Measurements from ENCODE around the gene PTPRD. TPM values are rescaled to one million over a fixed set of nuclear protein-coding genes. Genes with fewer than 3 reads are reported as not detected.

The PTPRD gene
- total RNA-seq, 1 donor from 2014 or later: 197 TPM

DNA sequence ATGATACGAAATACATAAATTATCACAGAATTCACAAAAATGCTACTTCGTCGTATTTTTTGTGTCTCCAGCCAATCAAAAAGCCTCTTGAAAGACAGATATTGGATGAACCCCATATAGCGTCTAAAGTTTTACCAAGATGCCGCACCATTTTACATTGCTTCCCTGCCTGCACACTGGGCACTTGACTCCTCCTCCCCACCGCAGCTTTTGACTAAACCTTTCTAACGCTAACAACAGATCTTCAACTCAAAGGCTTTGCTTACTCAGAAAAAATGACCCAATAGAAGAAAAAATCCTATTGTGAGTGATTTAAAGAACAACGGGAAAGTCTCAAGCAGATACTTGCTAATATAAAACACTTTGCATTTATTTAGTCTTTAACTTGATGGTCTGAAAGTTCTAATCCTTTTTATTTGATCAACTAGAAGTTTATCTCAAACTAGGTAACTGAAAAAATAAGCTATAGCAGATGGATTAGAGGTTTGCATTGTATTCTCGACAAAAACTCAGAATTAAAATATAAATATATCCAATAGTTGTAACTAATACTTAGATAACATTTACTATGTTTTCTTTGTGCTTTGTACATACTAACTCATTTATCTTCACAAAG lies 2204.1 kb downstream of the PTPRD start:
- DNase-seq (ENCODE audit: extremely low spot score, unreplicated experiment): no peak
- no peaks in the 10 kb centered on the region for H3K27me3 Mint-ChIP-seq
- H3K4me3 Mint-ChIP-seq: no peak overlapping the region
- peaks cover 16% of the 10 kb centered on the region for H3K36me3 Mint-ChIP-seq
- TF ChIP-seq, protein P1, sequence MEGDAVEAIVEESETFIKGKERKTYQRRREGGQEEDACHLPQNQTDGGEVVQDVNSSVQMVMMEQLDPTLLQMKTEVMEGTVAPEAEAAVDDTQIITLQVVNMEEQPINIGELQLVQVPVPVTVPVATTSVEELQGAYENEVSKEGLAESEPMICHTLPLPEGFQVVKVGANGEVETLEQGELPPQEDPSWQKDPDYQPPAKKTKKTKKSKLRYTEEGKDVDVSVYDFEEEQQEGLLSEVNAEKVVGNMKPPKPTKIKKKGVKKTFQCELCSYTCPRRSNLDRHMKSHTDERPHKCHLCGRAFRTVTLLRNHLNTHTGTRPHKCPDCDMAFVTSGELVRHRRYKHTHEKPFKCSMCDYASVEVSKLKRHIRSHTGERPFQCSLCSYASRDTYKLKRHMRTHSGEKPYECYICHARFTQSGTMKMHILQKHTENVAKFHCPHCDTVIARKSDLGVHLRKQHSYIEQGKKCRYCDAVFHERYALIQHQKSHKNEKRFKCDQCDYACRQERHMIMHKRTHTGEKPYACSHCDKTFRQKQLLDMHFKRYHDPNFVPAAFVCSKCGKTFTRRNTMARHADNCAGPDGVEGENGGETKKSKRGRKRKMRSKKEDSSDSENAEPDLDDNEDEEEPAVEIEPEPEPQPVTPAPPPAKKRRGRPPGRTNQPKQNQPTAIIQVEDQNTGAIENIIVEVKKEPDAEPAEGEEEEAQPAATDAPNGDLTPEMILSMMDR (conservative IDR thresholded peaks at IDR 0.05): no peak
- no peaks in the 10 kb centered on the region for H3K9me3 Mint-ChIP-seq
- H3K4me1 Mint-ChIP-seq (ENCODE audit: unreplicated experiment): peaks cover 15% of the 10 kb centered on the region
- no peak overlapping the region for H3K27ac Mint-ChIP-seq

DNA sequence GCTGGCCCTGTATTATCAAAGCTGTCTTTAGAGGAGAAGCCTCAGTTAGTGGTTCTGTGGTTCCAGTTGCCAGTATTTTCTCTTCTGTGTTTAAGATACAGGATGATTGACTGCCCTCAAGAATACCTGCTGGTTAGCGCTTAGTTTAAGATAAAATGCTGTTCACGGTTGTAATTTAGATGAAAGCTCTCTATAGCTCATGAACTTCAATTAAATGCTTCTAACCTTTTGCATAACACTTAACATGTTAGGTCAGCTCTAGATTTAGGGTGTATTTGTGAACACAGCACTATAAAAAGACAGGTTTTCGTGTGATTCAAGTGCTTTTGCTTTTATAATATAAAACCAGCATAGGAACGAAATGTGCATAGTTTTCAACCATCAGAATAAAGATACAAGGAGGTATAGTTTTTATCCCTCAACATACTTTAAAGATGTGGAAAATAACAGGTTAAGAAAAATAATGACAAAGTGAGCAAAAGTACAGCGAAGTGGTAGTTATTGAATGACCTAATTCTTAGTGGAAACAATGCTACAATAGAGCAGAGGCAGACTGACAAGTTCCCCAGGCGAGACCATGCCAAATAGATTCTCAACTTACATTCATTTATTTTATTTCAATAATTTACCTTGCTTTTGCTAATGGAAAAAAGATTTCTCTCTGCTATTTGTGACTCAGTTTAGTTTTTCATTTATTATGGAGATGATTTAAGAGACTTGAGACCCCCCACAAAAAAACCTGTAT lies 2210.7 kb downstream of the PTPRD start:
- Mint-ChIP-seq H3K4me3 (no peak overlapping the region), H3K36me3 (peaks cover 3% of the 10 kb centered on the region), H3K4me1 (ENCODE audit: unreplicated experiment) (peaks cover 21% of the 10 kb centered on the region), H3K9me3 (no peaks in the 10 kb centered on the region), H3K27ac (no peak overlapping the region), H3K27me3 (peaks cover under 1% of the 10 kb centered on the region)
- DNase-seq (ENCODE audit: extremely low spot score, unreplicated experiment): no peak
- TF ChIP-seq, protein P1 (conservative IDR thresholded peaks at IDR 0.05): no peak

DNA sequence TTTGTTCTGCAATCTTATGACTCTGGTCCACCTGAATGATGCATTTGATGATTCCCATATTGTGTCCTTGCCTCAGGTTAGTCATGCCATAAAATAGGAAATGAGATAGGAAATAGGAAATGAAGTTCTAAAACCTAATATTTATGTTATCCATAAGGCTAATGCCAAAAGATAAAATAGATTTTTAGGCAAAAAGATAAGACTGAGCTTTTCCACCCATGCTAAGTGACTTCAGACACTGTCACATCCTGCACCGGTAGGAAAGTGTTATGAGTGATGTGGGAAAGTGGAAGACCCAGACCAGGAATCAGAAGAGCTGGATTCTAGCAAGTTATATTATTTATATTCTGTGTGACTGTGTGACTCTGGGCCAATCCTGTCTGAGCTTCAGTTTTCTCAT lies 2212.4 kb downstream of the PTPRD start:
- H3K4me1 Mint-ChIP-seq (ENCODE audit: unreplicated experiment): peaks cover 21% of the 10 kb centered on the region
- DNase-seq (ENCODE audit: extremely low spot score, unreplicated experiment): no peak
- no peak overlapping the region for H3K27ac Mint-ChIP-seq
- no peak overlapping the region for H3K4me3 Mint-ChIP-seq
- no peaks in the 10 kb centered on the region for H3K9me3 Mint-ChIP-seq
- H3K36me3 Mint-ChIP-seq: no peaks in the 10 kb centered on the region
- TF ChIP-seq, protein P1 (conservative IDR thresholded peaks at IDR 0.05): no peak
- peaks cover 4% of the 10 kb centered on the region for H3K27me3 Mint-ChIP-seq

DNA sequence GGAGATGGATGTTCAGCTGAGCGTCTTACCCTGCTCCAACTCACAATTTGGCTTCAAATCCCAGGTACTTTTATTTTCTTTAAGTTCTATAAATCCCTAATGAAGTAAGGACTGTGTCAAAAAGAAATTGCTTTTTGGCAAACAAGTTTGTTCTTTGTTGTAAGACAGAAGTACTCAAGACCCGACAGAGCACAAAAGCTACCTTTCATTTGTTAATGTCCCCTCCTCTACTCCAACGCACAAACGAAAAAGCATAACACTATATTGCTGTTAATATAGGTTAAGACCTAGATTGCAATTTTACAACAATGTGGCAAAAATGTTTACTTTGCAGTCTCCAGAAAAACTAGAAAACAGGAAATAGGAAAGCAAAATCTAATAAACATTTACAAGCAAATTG lies 2217.8 kb downstream of the PTPRD start:
- Mint-ChIP-seq H3K9me3 (peaks cover 6% of the 10 kb centered on the region), H3K27me3 (peaks cover 4% of the 10 kb centered on the region), H3K36me3 (peaks cover 8% of the 10 kb centered on the region), H3K27ac (no peak overlapping the region), H3K4me3 (no peak overlapping the region), H3K4me1 (ENCODE audit: unreplicated experiment) (peaks cover 24% of the 10 kb centered on the region)
- DNase-seq (ENCODE audit: extremely low spot score, unreplicated experiment): no peak
- TF ChIP-seq, protein P1 (conservative IDR thresholded peaks at IDR 0.05): no peak

DNA sequence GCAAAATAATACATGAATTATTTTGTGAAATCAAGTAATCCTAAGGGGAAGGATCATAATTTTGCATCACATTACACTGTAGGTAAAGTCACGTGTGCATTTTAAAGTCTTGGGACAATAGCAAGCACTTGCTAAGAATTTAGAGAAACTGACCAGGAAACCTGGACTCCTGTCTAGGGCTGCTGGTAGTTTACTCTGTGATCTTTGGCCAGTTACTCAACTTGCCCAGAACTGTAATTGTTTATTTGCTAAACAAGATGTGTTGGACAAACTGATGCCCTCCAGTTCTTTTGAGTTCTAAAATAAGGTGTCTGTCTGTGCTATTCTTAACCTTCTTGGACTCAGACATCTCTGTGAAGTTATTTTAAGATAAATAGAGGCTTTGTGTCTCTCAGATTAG lies 2218.5 kb downstream of the PTPRD start:
- H3K4me1 Mint-ChIP-seq (ENCODE audit: unreplicated experiment): peaks cover 26% of the 10 kb centered on the region
- peaks cover 8% of the 10 kb centered on the region for H3K36me3 Mint-ChIP-seq
- peaks cover 6% of the 10 kb centered on the region for H3K9me3 Mint-ChIP-seq
- DNase-seq (ENCODE audit: extremely low spot score, unreplicated experiment): no peak
- TF ChIP-seq, protein P1 (conservative IDR thresholded peaks at IDR 0.05): no peak
- H3K27ac Mint-ChIP-seq: no peak overlapping the region
- peaks cover 4% of the 10 kb centered on the region for H3K27me3 Mint-ChIP-seq
- no peak overlapping the region for H3K4me3 Mint-ChIP-seq
